Thyroid gland (tissue), 4 donors: ENCODE data around the gene CABP4. TPM values are rescaled to one million over a fixed set of nuclear protein-coding genes. Genes with fewer than 3 reads are reported as not detected.
"Not testable (repeated sequence)": the region's sequence is repeated elsewhere in the genome, so short reads cannot be mapped to it uniquely, and the experiment has no call there.

Experiments used
- DNase-seq, 2 donors: peaks; one replicate each; pipeline ENCODE4 v3.0.0-alpha.2; 2019
- H3K27ac ChIP-seq, 3 donors: fragments of 200-600 bp; sonication (generic); 1 replicate in 2 of 3; 2 replicates in 1 of 3; pipeline ENCODE4 v1.5.1; 2016 to 2019; ENCODE audit warnings: mild to moderate bottlenecking in 1 of 3, moderate library complexity in 1 of 3
- H3K27me3 ChIP-seq: fragments of 200-600 bp; sonication (generic); one replicate; pipeline ENCODE4 v1.5.1; 2019
- H3K36me3 ChIP-seq, 2 donors: fragments of 200-600 bp; sonication (generic); one replicate each; pipeline ENCODE4 v1.5.1; 2016 to 2019
- H3K4me1 ChIP-seq, 2 donors: fragments of 200-600 bp; sonication (generic); one replicate each; pipeline ENCODE4 v1.5.1; 2017 to 2019
- H3K4me3 ChIP-seq, 3 donors: fragments of 200-600 bp; sonication (generic); replicated peaks in 1 of 3; 1 replicate in 2 of 3; 2 replicates in 1 of 3; pipeline ENCODE4 v1.5.1; 2016; ENCODE audit warnings: mild to moderate bottlenecking in 1 of 3
- H3K9me3 ChIP-seq: fragments of 200-600 bp; sonication (generic); one replicate; pipeline ENCODE4 v1.5.1; 2017
- POLR2A ChIP-seq, 2 donors: fragments of 450-650 bp; IDR thresholded peaks; one replicate each; pipeline ENCODE4 v1.6.1; 2017; ENCODE audit warnings: antibody characterized with exemption in 2 of 2, mild to moderate bottlenecking in 2 of 2, moderate library complexity in 1 of 2
- WGBS, 2 donors: methylation state at CpG; one replicate each; pipeline ENCODE4 v1.1.5; 2017; 5-methylcytosine and 5-hydroxymethylcytosine counted together
- intact Hi-C: fragments of 100-400 bp; cut with DNase I; formaldehyde crosslinking; loops from one replicate; pipeline ENCODE4 v1.15.1; 2023
- total RNA-seq, 4 donors: library from RNA; depleted of rRNA; stranded (reverse); fragments of >200 nt; gene quantifications; one replicate each; pipeline ENCODE4 v1.2.3, GENCODE V29; 2016
- TF ChIP-seq, protein P1 (sequence below), 6 experiments: fragments of 200-600 bp in 3 of 6; fragments of 450-650 bp in 3 of 6; sonication (generic) in 3 of 6; IDR thresholded peaks; one replicate each; pipeline ENCODE4 v1.5.1; 2016 to 2019; ENCODE audit warnings: antibody characterized with exemption in 6 of 6, mild to moderate bottlenecking in 2 of 6, inconsistent platforms in 1 of 6, moderate library complexity in 1 of 6

The CABP4 gene
- total RNA-seq, 4 donors from 2014 or later: 0.33 to 6.4 (median 0.39) TPM; not detected in 1

DNA sequence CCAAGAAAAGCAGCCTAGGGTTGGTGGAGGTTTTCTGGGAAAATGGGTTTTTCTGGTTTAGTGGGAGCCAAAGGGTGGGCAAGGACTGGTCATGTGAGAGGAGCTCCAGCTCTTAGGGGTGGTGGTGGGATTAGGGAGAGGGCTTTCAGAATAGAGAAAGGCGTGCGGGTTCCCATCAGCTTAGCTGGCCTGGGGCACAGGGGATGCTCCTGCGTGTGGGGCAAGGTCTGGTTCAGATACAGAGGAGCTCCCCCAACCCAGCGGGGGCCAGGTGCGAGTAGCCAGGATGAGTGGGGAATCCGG, 13.3 kb downstream of the CABP4 start:
- H3K27me3 ChIP-seq: no peaks in the 10 kb centered on the region
- no peaks in the 10 kb centered on the region for H3K36me3 ChIP-seq
- peak overlapping the region; percentile 39 to 75 (median 67) for H3K27ac ChIP-seq
- TF ChIP-seq, protein P1, sequence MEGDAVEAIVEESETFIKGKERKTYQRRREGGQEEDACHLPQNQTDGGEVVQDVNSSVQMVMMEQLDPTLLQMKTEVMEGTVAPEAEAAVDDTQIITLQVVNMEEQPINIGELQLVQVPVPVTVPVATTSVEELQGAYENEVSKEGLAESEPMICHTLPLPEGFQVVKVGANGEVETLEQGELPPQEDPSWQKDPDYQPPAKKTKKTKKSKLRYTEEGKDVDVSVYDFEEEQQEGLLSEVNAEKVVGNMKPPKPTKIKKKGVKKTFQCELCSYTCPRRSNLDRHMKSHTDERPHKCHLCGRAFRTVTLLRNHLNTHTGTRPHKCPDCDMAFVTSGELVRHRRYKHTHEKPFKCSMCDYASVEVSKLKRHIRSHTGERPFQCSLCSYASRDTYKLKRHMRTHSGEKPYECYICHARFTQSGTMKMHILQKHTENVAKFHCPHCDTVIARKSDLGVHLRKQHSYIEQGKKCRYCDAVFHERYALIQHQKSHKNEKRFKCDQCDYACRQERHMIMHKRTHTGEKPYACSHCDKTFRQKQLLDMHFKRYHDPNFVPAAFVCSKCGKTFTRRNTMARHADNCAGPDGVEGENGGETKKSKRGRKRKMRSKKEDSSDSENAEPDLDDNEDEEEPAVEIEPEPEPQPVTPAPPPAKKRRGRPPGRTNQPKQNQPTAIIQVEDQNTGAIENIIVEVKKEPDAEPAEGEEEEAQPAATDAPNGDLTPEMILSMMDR (IDR thresholded peaks at IDR 0.05): no peak
- no peak for TF ChIP-seq POLR2A (IDR thresholded peaks at IDR 0.05)
- intact Hi-C loops: loop anchor here (5.0 to 10.0 kb wide), 2 partner anchors 46 to 74 kb away; partner anchors contain the start of gene RAD9A
- no peaks in the 10 kb centered on the region for H3K9me3 ChIP-seq
- no peak for DNase-seq
- WGBS, 2 donors: 4 to 17% methylated on average over 3 to 5 of the region's 6 CpGs
- peaks cover 25 to 52% of the 10 kb centered on the region in 2 donors for H3K4me1 ChIP-seq
- H3K4me3 ChIP-seq: peak overlapping the region; percentile 66 to 92 (median 82)

DNA sequence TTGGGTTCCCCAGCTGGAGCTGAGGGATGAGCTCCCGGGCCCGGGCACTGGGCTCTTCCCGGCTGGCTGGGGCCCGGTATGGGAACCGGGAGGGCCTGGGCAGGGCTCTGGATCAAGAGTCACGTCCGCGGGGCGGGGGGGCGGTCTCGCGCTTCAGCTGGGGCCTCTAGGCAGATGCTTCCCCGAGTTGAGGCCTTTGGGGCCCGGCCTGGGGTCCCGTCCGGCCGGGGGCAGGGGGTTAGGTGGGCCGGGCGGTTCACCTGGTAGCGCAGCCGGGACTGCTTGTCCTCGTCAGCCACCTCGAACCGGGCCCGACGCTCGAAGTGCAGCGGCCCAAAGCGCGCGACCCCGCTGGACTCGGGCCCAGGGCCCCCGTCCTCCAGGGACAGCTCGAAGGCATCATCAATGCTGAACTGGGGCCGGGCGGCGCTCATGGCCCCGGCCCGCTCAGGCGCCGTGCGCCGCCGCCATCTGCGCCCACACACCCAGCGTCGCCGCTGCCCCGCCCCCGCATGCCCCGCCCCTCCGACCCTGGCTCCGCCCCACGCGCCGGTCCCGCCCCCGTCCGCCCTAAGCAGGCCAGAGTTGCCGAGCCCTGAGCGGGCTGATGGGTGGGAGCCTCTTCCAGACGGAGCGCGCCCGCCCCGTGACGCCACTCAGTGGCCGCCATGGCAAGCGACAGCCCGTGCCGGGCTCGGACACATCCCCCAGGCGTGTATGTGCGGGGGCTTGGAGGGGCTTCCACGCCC, 13.8 kb downstream of the CABP4 start, which contains the start of gene TMEM134:
Gene TMEM134, minus strand, starts transcription at position 493 of the 749 bp plus-strand sequence. Its CDS starts 59 bp downstream, at position 434.
- intact Hi-C loops: loop anchor here (5.0 to 10.0 kb wide), 2 partner anchors 47 to 74 kb away; partner anchors contain the start of gene RAD9A
- H3K36me3 ChIP-seq: no peaks in the 10 kb centered on the region
- peak within 1 kb of the TSS; percentile 66 to 92 (median 82) for H3K4me3 ChIP-seq
- H3K9me3 ChIP-seq: no peaks in the 10 kb centered on the region
- peaks cover 23 to 48% of the 10 kb centered on the region in 2 donors for H3K4me1 ChIP-seq
- peak; percentile 91 for DNase-seq
- peak within 1 kb of the TSS; percentile 82 to 85 (median 84) for H3K27ac ChIP-seq
- TF ChIP-seq POLR2A (IDR thresholded peaks at IDR 0.05): peak; percentile 8 to 78
- TF ChIP-seq, protein P1 (IDR thresholded peaks at IDR 0.05): peak in 5 of 6 experiments; percentile 9 to 49 (median 34)
- no peaks in the 10 kb centered on the region for H3K27me3 ChIP-seq
- WGBS, 2 donors: 0% methylated on average over 2 to 9 of the region's 76 CpGs

DNA sequence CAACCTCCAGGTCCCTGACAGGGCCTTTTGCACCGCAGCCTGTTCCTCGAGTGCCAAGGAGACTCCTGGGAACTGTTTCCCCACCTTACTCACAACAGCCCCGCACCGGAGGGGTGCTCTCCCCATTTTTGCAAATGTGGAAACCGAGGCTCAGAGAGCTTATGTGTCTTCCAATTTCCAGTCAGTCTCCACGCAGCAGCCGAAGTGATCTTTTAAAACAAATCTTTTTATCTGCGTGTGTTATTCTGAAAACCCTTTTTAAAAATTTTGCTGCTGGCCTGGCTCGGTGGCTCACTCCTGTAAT, 14.3 kb downstream of the CABP4 start:
- intact Hi-C loops: loop anchor here (5.0 to 10.0 kb wide), 2 partner anchors 47 to 75 kb away; partner anchors contain the start of gene RAD9A
- TF ChIP-seq POLR2A (IDR thresholded peaks at IDR 0.05): peak in 1 of 2 donors; percentile 10
- TF ChIP-seq, protein P1 (IDR thresholded peaks at IDR 0.05): no peak
- Histone ChIP-seq H3K4me1 (peaks cover 19 to 42% of the 10 kb centered on the region in 2 donors), H3K4me3 (peak overlapping the region; percentile 38 to 66 (median 49)), H3K27me3 (no peaks in the 10 kb centered on the region), H3K27ac (peak overlapping the region; percentile 82 to 85 (median 84)), H3K36me3 (no peaks in the 10 kb centered on the region), H3K9me3 (no peaks in the 10 kb centered on the region)
- 12 to 14% methylated on average over 9 of the region's 9 CpGs for WGBS, 2 donors
- DNase-seq: no peak

DNA sequence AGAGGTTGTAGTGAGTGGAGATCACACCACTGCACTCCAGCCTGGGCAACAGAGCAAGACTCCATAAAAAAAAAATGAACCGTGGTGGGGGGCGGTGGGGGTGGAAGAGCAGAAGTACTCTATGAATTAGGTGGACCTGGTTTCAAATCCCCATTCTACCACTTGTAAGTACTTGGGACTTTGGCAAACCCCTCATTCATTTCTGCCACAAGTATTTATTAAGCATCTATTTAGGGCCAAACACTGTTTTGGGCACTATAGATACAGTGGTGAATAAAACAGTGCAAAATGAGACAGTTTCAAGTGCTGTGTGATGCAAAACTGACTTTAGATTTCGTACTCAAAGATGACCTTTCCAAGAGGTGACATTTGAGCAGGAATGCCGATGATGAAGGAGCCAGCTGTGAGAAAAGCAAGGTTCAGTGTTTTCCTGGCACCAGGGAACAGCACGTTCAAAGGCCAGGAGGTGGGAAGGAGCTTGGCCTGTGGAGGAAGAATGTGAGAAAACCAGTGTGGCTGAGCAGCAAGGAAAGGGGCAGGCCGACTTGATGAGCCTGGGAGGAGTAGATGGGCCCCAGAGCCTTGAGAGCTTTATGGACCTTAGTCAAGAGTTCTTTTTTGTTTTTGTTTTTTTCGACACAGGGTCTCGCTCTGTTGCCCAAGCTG, 15.3 kb downstream of the CABP4 start:
- H3K9me3 ChIP-seq: no peaks in the 10 kb centered on the region
- WGBS, 2 donors: 72 to 77% methylated on average over 8 of the region's 8 CpGs
- H3K27ac ChIP-seq: no peak overlapping the region
- no peaks in the 10 kb centered on the region for H3K27me3 ChIP-seq
- TF ChIP-seq, protein P1 (IDR thresholded peaks at IDR 0.05): no peak
- no peak for TF ChIP-seq POLR2A (IDR thresholded peaks at IDR 0.05)
- intact Hi-C loops: no loop called here
- H3K36me3 ChIP-seq: no peaks in the 10 kb centered on the region
- peaks cover 19 to 35% of the 10 kb centered on the region in 2 donors for H3K4me1 ChIP-seq
- H3K4me3 ChIP-seq: no peak overlapping the region
- DNase-seq: no peak

DNA sequence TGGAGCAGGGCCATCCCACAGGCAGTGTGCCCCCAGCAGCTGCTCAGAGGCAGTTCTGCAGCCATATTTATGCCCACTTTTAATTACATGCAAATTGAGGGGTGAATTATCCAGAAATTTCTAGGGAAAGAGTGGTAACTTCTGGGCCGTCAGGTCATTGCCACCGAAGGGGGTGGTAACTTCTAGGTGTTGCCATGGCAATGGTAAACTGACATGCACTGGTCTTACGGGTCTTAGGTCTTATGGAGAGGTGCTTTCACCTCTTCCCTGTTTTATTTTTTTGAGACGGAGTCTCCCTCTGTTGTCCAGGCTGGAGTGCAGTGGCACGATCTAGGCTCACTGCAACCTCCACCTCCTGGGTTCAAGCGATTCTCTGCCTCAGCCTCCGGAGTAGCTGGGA, 17.7 kb downstream of the CABP4 start:
- Histone ChIP-seq H3K9me3 (no peaks in the 10 kb centered on the region), H3K36me3 (no peaks in the 10 kb centered on the region), H3K27ac (no peak overlapping the region), H3K4me1 (peaks cover 12 to 15% of the 10 kb centered on the region in 2 donors), H3K27me3 (no peaks in the 10 kb centered on the region), H3K4me3 (no peak overlapping the region)
- WGBS, 2 donors: 80% methylated on average over 7 of the region's 7 CpGs
- DNase-seq: no peak
- TF ChIP-seq, protein P1 (IDR thresholded peaks at IDR 0.05): no peak
- no peak for TF ChIP-seq POLR2A (IDR thresholded peaks at IDR 0.05)
- intact Hi-C loops: no loop called here

DNA sequence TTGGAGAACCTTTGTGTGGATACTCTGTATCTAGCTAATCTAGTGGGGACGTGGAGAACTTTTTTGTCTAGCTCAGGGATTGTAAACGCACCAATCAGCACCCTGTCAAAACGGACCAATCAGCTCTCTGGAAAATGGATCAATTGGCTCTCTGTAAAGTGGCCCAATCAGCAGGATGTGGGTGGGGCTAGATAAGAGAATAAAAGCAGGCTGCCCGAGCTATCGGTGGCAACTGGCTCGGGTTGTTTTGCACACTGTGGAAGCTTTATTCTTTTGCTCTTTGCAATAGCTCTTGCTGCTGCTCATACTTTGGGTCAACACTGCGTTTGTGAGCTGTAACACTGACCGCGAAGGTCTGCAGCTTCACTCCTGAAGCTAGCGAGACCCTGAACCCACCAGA, 21.5 kb downstream of the CABP4 start:
- H3K27ac ChIP-seq, H3K4me3 ChIP-seq, intact Hi-C loops, H3K27me3 ChIP-seq, H3K9me3 ChIP-seq, H3K4me1 ChIP-seq, H3K36me3 ChIP-seq, DNase-seq: not testable (repeated sequence)
- 87 to 91% methylated on average over 10 of the region's 10 CpGs for WGBS, 2 donors

DNA sequence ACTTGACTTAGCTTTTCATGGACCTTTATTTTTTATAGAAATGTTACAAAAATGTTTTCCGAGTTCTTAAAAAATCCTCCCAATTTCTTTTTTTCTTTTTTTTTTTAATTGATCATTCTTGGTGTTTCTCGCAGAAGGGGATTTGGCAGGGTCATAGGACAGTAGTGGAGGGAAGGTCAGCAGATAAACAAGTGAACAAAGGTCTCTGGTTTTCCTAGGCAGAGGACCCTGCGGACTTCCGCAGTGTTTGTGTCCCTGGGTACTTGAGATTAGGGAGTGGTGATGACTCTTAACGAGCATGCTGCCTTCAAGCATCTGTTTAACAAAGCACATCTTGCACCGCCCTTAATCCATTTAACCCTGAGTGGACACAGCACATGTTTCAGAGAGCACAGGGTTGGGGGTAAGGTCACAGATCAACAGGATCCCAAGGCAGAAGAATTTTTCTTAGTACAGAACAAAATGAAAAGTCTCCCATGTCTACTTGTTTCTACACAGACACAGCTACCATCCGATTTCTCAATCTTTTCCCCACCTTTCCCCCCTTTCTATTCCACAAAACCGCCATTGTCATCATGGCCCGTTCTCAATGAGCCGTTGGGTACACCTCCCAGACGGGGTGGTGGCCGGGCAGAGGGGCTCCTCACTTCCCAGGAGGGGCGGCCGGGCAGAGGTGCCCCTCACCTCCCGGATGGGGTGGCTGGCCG, 22.3 kb downstream of the CABP4 start:
- H3K4me1 ChIP-seq, H3K27me3 ChIP-seq, H3K9me3 ChIP-seq, intact Hi-C loops, DNase-seq, H3K36me3 ChIP-seq, H3K4me3 ChIP-seq: not testable (repeated sequence)
- 66 to 67% methylated on average over 15 of the region's 16 CpGs for WGBS, 2 donors
- H3K27ac ChIP-seq: peak overlapping the region in 1 of 3 donors; percentile 49
